ENCODE measurements around the gene TRUB1.

Gene TRUB1

GRCh38 chr10:114962441-114962840, 24.4 kb downstream of the TRUB1 start:
- DNase-seq (ENCODE audit: extremely low spot score), result no peak
- TF ChIP-seq, protein P1, sequence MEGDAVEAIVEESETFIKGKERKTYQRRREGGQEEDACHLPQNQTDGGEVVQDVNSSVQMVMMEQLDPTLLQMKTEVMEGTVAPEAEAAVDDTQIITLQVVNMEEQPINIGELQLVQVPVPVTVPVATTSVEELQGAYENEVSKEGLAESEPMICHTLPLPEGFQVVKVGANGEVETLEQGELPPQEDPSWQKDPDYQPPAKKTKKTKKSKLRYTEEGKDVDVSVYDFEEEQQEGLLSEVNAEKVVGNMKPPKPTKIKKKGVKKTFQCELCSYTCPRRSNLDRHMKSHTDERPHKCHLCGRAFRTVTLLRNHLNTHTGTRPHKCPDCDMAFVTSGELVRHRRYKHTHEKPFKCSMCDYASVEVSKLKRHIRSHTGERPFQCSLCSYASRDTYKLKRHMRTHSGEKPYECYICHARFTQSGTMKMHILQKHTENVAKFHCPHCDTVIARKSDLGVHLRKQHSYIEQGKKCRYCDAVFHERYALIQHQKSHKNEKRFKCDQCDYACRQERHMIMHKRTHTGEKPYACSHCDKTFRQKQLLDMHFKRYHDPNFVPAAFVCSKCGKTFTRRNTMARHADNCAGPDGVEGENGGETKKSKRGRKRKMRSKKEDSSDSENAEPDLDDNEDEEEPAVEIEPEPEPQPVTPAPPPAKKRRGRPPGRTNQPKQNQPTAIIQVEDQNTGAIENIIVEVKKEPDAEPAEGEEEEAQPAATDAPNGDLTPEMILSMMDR (IDR thresholded peaks at IDR 0.05; ENCODE audit: control extremely low read depth, extremely low read depth, low read depth, missing control alignments), result no peak
- CTCF ChIA-PET, result interaction anchor here (1.2 to 2.7 kb wide), 3 partner anchors 20 to 86 kb away, joined by 3 to 7 read pairs (median 3); no protein-coding TSS in a partner anchor
- POLR2A ChIA-PET, result no interaction called here

- POLR2A ChIA-PET, result no interaction called here
- TF ChIP-seq, protein P1 (IDR thresholded peaks at IDR 0.05; ENCODE audit: control extremely low read depth, extremely low read depth, low read depth, missing control alignments), result no peak
- CTCF ChIA-PET, result interaction anchor here (1.2 kb wide), 1 partner anchor 37 kb away, joined by 3 read pairs; no protein-coding TSS in a partner anchor
- DNase-seq (ENCODE audit: extremely low spot score), result no peak
These were observed 25.9 kb downstream of the TRUB1 start for GRCh38 chr10:114963908-114964307.

DNA sequence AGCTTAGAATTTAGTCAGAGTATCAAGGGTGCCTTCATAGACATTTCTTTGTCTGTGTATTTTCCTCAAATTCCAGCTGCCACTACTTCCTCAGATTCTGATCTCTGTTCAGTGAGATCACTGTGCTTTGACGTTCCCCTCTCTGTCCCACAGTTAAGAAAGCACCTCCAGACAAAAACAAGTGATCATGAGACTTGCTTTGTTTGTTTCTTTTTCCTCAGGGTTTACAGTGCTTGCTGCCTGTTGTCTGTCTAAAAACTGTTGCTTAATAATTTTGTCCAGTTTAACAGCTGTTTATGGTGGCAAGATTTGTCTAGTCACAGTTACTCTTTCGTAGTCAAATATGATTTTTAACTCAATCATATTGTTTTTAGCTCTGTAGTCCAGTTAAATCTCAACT, 29.1 kb downstream of the TRUB1 start:
- ChIA-PET CTCF (interaction anchor here (1.3 to 1.6 kb wide), 3 partner anchors 8 to 16 kb away, joined by 4 to 6 read pairs (median 6); no protein-coding TSS in a partner anchor), POLR2A (no interaction called here)
- TF ChIP-seq, protein P1 (IDR thresholded peaks at IDR 0.05; ENCODE audit: control extremely low read depth, extremely low read depth, low read depth, missing control alignments), result no peak
- no peak for DNase-seq (ENCODE audit: extremely low spot score)

DNA sequence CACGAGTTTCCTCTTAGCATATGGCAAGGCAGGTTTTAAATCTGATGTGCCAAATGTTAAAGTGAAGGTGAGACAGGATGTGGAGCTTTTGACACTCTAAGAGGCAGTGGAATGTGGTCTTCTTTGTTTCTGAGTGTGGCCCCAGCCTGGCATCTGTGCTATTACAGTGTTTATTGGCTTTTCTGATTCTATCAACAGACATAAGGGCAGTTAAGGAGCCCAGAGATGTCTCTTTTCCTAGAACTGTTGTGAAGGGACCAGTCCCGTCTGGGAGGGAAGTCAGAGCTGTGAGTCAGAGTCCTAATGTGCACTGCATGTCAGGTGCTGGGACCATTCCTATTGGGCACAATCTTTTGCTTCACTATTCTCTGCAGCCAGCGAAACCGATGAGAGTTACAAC, 32.5 kb downstream of the TRUB1 start:
- TF ChIP-seq, protein P1 (IDR thresholded peaks at IDR 0.05; ENCODE audit: control extremely low read depth, extremely low read depth, low read depth, missing control alignments), result no peak
- POLR2A ChIA-PET, result no interaction called here
- no peak for DNase-seq (ENCODE audit: extremely low spot score)
- CTCF ChIA-PET, result interaction anchor here (1.5 kb wide), 1 partner anchor 10 kb away, joined by 3 read pairs; no protein-coding TSS in a partner anchor

DNA sequence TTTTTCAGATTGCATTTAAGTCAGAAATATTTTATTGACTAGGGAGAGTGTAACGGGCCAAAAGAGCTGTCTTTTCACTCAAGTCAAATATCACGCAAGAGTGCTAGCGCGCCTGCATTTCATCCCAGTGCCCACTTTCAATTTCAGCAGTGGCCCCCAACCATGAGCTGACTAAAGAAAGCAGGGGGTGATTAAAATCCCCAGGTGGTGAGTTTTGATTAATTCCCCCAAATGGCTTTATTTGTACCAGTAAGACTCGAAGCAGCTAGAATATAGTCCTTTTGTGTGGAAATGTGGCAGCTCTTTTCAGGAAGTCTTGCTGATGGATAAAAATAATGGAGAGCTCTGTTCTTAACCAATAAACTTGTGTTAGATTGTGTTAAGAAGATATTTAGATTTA, 35.3 kb downstream of the TRUB1 start:
- ChIA-PET CTCF (interaction anchor here (1.0 to 2.1 kb wide), 4 partner anchors 15 to 94 kb away, joined by 3 to 6 read pairs (median 4); partner anchors contain the start of gene TRUB1), POLR2A (no interaction called here)
- no peak for DNase-seq (ENCODE audit: extremely low spot score)
- TF ChIP-seq, protein P1 (IDR thresholded peaks at IDR 0.05; ENCODE audit: control extremely low read depth, extremely low read depth, low read depth, missing control alignments), result no peak

- no peak for DNase-seq (ENCODE audit: extremely low spot score)
- ChIA-PET POLR2A (no interaction called here), CTCF (interaction anchor here (1.0 to 2.1 kb wide), 4 partner anchors 16 to 95 kb away, joined by 3 to 6 read pairs (median 4); partner anchors contain the start of gene TRUB1)
- TF ChIP-seq, protein P1 (IDR thresholded peaks at IDR 0.05; ENCODE audit: control extremely low read depth, extremely low read depth, low read depth, missing control alignments), result no peak
These were observed 36.0 kb downstream of the TRUB1 start for GRCh38 chr10:114973997-114974396.
